ENCODE results near the gene SPG11.

- TF ChIP-seq, protein P1, sequence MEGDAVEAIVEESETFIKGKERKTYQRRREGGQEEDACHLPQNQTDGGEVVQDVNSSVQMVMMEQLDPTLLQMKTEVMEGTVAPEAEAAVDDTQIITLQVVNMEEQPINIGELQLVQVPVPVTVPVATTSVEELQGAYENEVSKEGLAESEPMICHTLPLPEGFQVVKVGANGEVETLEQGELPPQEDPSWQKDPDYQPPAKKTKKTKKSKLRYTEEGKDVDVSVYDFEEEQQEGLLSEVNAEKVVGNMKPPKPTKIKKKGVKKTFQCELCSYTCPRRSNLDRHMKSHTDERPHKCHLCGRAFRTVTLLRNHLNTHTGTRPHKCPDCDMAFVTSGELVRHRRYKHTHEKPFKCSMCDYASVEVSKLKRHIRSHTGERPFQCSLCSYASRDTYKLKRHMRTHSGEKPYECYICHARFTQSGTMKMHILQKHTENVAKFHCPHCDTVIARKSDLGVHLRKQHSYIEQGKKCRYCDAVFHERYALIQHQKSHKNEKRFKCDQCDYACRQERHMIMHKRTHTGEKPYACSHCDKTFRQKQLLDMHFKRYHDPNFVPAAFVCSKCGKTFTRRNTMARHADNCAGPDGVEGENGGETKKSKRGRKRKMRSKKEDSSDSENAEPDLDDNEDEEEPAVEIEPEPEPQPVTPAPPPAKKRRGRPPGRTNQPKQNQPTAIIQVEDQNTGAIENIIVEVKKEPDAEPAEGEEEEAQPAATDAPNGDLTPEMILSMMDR (IDR thresholded peaks at IDR 0.05) = no peak
- no peak for TF ChIP-seq EZH2 (IDR thresholded peaks at IDR 0.05; ENCODE audit: borderline replicate concordance, insufficient read depth, low read depth, low read length, poor library complexity, severe bottlenecking)
Measured at GRCh38 chr15:44565387-44566154, 97.9 kb downstream of the SPG11 start.
